WI38 (cell line): ENCODE results near the gene AMH.

ENCODE experiments used
- H3K4me3 ChIP-seq: 2 replicates; pipeline ENCODE4 v1.5.1; 2011; ENCODE audit warnings: low read depth, mild to moderate bottlenecking, control low read depth, low read length
- CTCF ChIP-seq: IDR thresholded peaks from 2 replicates; pipeline ENCODE4 v1.5.1; 2012; ENCODE audit warnings: low read depth, mild to moderate bottlenecking, control low read depth, low read length

The AMH gene

GRCh38 chr19:2231621-2232221, 17.4 kb upstream of the AMH start:
- no peak overlapping the region for H3K4me3 ChIP-seq
- TF ChIP-seq CTCF = no peak

- no peak for TF ChIP-seq CTCF
- H3K4me3 ChIP-seq = no peak overlapping the region
Observed at GRCh38 chr19:2232286-2233151, 16.6 kb upstream of the AMH start.

GRCh38 chr19:2233601-2234280, 15.4 kb upstream of the AMH start:
- no peak overlapping the region for H3K4me3 ChIP-seq
- no peak for TF ChIP-seq CTCF

- no peak for TF ChIP-seq CTCF
- H3K4me3 ChIP-seq = peak overlapping the region; percentile 86
Observed at GRCh38 chr19:2234996-2235380, 14.1 kb upstream of the AMH start.

- peak overlapping the region; percentile 86 for H3K4me3 ChIP-seq
- no peak for TF ChIP-seq CTCF
Observed at GRCh38 chr19:2235381-2236063, 13.6 kb upstream of the AMH start.

GRCh38 chr19:2236064-2236313, 13.1 kb upstream of the AMH start:
- TF ChIP-seq CTCF = no peak
- peak overlapping the region; percentile 86 for H3K4me3 ChIP-seq
